BLaER1 (cell line): Measurements from ENCODE around the gene GOLT1A.

ENCODE experiments used
- H3K27ac ChIP-seq: shearing (Covaris generic); formaldehyde crosslinking; 2 replicates; pipeline ENCODE4 v1.8.1; 2022
- H3K27me3 ChIP-seq: shearing (Covaris generic); formaldehyde crosslinking; 2 replicates; pipeline ENCODE4 v1.8.1; 2022
- H3K36me3 ChIP-seq: shearing (Covaris generic); formaldehyde crosslinking; 2 replicates; pipeline ENCODE4 v1.8.1; 2022
- H3K4me1 ChIP-seq: shearing (Covaris generic); formaldehyde crosslinking; 2 replicates; pipeline ENCODE4 v1.8.1; 2022
- H3K4me2 ChIP-seq: shearing (Covaris generic); formaldehyde crosslinking; 2 replicates; pipeline ENCODE4 v1.8.1; 2022
- H3K4me3 ChIP-seq: shearing (Covaris generic); formaldehyde crosslinking; 2 replicates; pipeline ENCODE4 v1.8.1; 2022
- H3K9ac ChIP-seq: shearing (Covaris generic); formaldehyde crosslinking; 2 replicates; pipeline ENCODE4 v1.8.1; 2022
- H3K9me3 ChIP-seq: shearing (Covaris generic); formaldehyde crosslinking; 2 replicates; pipeline ENCODE4 v1.8.1; 2022
- H4K20me1 ChIP-seq: shearing (Covaris generic); formaldehyde crosslinking; 2 replicates; pipeline ENCODE4 v1.8.1; 2022
- Cebpa-rat ChIP-seq: shearing (Covaris generic); IDR thresholded peaks from 2 replicates; pipeline ENCODE4 v1.8.1; 2022

Gene GOLT1A

DNA sequence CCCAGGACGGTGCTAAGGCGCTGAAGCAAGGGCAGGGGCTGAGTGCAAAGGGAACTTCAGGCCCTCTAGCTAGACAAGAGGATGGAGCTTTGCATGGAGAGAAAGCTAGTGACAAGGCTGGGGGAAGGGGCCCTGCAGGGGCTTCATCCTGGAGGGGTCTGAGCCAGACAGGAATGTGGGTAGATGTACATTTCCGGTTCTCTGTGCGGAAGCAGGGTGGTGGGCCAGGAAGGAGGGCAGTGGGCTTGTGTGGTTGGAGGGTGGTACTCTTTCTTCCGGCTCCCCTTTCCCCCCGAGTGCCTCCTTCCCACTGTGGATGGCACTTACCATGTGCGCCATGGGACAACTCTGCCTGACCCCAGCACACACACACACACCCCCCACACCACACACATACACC is 19.0 kb downstream of the GOLT1A start:
- TF ChIP-seq Cebpa-rat, result no peak
- H3K4me1 ChIP-seq, result peaks cover 99% of the 10 kb centered on the region
- no peak overlapping the region for H3K4me3 ChIP-seq
- H3K4me2 ChIP-seq, result peak overlapping the region; percentile 84
- peak overlapping the region; percentile 59 for H3K27ac ChIP-seq
- H3K9ac ChIP-seq, result peak overlapping the region; percentile 35; the same call in 1 of the 2 replicates
- no peaks in the 10 kb centered on the region for H4K20me1 ChIP-seq
- no peaks in the 10 kb centered on the region for H3K27me3 ChIP-seq
- H3K9me3 ChIP-seq, result no peaks in the 10 kb centered on the region
- no peaks in the 10 kb centered on the region for H3K36me3 ChIP-seq

DNA sequence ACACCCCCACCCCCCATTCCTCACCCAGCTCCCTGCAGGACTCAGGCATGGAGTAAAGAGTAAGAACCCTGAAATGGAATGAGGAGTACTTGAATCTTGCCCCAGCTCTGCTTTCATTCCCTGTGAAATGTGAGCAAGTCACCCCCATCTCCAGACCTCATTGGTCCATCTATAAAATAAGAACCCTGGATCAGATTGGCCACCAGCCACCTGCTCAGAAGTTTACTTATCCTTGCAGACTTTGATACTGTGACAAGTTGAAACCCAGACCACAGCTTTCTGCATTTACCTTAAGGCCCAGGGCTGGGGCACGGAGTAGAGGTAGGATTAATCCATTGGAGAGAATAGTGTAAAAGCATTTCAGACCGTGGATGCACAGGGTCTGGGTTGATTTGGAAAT is 19.7 kb downstream of the GOLT1A start:
- peaks cover 99% of the 10 kb centered on the region for H3K4me1 ChIP-seq
- peak overlapping the region; percentile 84 for H3K4me2 ChIP-seq
- H3K27ac ChIP-seq, result peak overlapping the region; percentile 59
- H4K20me1 ChIP-seq, result no peaks in the 10 kb centered on the region
- no peak overlapping the region for H3K9ac ChIP-seq
- no peaks in the 10 kb centered on the region for H3K27me3 ChIP-seq
- no peak overlapping the region for H3K4me3 ChIP-seq
- no peaks in the 10 kb centered on the region for H3K9me3 ChIP-seq
- no peak for TF ChIP-seq Cebpa-rat
- no peaks in the 10 kb centered on the region for H3K36me3 ChIP-seq

- Histone ChIP-seq H3K27ac (no peak overlapping the region), H3K4me3 (no peak overlapping the region), H3K27me3 (no peaks in the 10 kb centered on the region), H4K20me1 (no peaks in the 10 kb centered on the region), H3K9ac (no peak overlapping the region), H3K9me3 (no peaks in the 10 kb centered on the region), H3K36me3 (no peaks in the 10 kb centered on the region), H3K4me2 (peak overlapping the region; percentile 84), H3K4me1 (peaks cover 99% of the 10 kb centered on the region)
- TF ChIP-seq Cebpa-rat, result no peak
Measured at GRCh38 chr1:204192589-204193352, 21.0 kb downstream of the GOLT1A start.

GRCh38 chr1:204192046-204192445 is 21.7 kb downstream of the GOLT1A start:
- Histone ChIP-seq H3K4me2 (peak overlapping the region; percentile 84), H3K4me3 (no peak overlapping the region), H3K9me3 (no peaks in the 10 kb centered on the region), H3K27ac (no peak overlapping the region), H3K9ac (no peak overlapping the region), H4K20me1 (no peaks in the 10 kb centered on the region), H3K36me3 (no peaks in the 10 kb centered on the region), H3K27me3 (no peaks in the 10 kb centered on the region), H3K4me1 (peaks cover 93% of the 10 kb centered on the region)
- TF ChIP-seq Cebpa-rat, result no peak

DNA sequence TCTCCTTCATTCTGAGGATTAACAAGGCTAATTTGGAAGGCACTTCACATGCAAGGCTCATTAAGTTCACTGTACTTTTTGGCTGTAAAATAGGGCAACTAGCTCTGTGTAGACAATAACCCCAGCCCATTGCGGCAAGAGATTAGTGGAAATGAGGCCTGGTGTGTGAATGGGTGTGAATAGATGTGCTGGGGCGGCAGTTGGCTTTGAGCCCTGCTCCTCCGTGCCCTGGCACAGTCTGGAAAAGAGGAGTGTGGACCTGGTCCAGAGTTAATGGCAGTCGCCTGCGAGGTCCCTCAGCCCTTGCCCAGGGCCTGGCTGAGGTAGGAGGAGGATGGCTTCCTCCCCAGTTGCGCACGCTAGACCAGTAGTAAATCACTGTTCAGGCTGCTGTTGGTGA is 22.3 kb downstream of the GOLT1A start:
- Histone ChIP-seq H3K4me2 (peak overlapping the region; percentile 84), H3K4me1 (peaks cover 87% of the 10 kb centered on the region), H3K9ac (no peak overlapping the region), H3K36me3 (no peaks in the 10 kb centered on the region), H3K9me3 (no peaks in the 10 kb centered on the region), H3K27me3 (no peaks in the 10 kb centered on the region), H3K27ac (peak overlapping the region; percentile 31; the same call in 1 of the 2 replicates), H4K20me1 (no peaks in the 10 kb centered on the region), H3K4me3 (no peak overlapping the region)
- no peak for TF ChIP-seq Cebpa-rat

- Histone ChIP-seq H3K9ac (peak overlapping the region; percentile 56; the same call in 1 of the 2 replicates), H4K20me1 (no peaks in the 10 kb centered on the region), H3K4me1 (peaks cover 77% of the 10 kb centered on the region), H3K36me3 (no peaks in the 10 kb centered on the region), H3K4me3 (peak overlapping the region; percentile 51; the same call in 1 of the 2 replicates), H3K4me2 (peak overlapping the region; percentile 84), H3K9me3 (no peaks in the 10 kb centered on the region), H3K27ac (peak overlapping the region; percentile 77), H3K27me3 (no peaks in the 10 kb centered on the region)
- TF ChIP-seq Cebpa-rat, result peak; percentile 98
Measured at GRCh38 chr1:204190212-204191211, 23.3 kb downstream of the GOLT1A start.

DNA sequence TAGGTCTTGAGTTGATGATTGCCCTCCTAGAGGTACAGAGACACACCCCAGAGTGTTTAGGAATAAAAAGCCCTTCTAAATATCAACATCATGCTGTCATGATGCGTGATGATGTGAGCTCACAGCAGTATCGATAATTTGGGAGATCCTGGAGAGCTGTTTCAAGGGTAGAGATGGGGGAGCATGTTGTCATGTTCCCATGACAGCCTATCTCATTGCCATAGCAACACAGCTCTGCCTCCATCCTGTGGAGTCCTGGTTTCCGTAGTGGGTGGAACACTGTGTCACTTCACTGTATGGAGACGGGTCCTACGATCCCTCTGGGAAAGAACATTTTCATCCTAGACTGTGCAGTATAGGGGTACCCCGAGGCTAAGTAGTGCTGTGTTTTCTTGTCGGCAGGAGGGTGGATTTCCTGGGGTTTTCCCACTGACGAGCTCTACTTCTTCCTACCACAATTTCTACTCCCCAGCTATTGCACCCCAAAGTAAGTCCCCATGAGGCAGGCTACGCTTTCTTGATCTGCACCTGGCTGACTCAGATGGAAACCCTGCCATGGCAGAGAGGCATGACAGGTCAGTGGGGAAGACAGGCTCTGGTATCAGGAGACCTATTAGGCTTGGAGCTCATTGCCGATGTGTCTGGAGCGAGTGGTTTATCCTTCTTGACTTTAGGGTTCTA is 24.7 kb downstream of the GOLT1A start:
- TF ChIP-seq Cebpa-rat, result no peak
- Histone ChIP-seq H4K20me1 (no peaks in the 10 kb centered on the region), H3K27ac (peak overlapping the region; percentile 51), H3K4me2 (peak overlapping the region; percentile 84), H3K36me3 (no peaks in the 10 kb centered on the region), H3K4me1 (peaks cover 63% of the 10 kb centered on the region), H3K27me3 (no peaks in the 10 kb centered on the region), H3K4me3 (0 out of 2 replicates have a peak overlapping the region, but pooled peaks have one; percentile 23), H3K9ac (peak overlapping the region; percentile 30; the same call in 1 of the 2 replicates), H3K9me3 (no peaks in the 10 kb centered on the region)

DNA sequence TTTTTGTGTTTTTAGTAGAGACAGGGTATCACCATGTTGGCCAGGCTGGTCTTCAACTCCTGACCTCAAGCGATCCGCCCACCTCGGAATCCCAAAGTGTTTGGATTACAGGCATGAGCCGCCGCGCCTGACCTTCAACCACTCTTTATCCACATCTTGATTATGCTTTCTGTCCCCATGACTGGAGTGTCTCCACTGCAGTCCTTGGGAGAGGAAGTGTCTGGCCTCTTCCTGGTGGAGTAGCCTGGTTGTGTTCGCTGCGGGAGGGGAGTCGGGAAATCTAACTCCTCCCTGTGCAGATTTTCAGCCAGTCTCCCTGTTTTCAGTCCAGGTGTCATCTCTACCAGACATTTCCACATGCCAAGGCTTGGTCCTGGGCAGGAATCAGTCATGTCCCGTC is 27.2 kb downstream of the GOLT1A start:
- no peak overlapping the region for H3K4me2 ChIP-seq
- no peaks in the 10 kb centered on the region for H3K27me3 ChIP-seq
- H3K36me3 ChIP-seq, result no peaks in the 10 kb centered on the region
- H3K9me3 ChIP-seq, result no peaks in the 10 kb centered on the region
- H3K27ac ChIP-seq, result no peak overlapping the region
- peaks cover 40% of the 10 kb centered on the region for H3K4me1 ChIP-seq
- no peak overlapping the region for H3K9ac ChIP-seq
- H3K4me3 ChIP-seq, result no peak overlapping the region
- H4K20me1 ChIP-seq, result no peaks in the 10 kb centered on the region
- no peak for TF ChIP-seq Cebpa-rat

DNA sequence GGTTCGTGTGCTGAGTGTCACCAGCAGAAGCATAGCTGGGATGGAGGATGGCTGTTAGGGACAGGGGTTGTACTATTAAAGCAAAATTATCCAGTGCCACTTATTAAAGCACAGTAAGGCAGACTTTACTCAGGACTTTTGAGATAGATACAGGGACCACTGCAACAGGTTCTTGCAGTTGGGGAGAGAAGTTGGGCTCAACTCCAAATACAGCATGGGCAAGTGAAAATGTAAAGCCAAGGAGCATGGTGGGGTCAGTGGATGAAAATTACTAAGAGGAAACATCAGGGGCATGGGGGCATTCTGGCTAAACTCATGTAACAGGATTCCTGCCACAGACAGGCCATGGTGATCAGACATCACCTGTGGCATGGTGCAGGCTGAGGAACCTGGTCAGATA is 32.7 kb downstream of the GOLT1A start:
- Histone ChIP-seq H3K9ac (no peak overlapping the region), H3K27ac (no peak overlapping the region), H3K27me3 (no peaks in the 10 kb centered on the region), H3K4me1 (peaks cover 52% of the 10 kb centered on the region), H4K20me1 (no peaks in the 10 kb centered on the region), H3K4me2 (peak overlapping the region; percentile 7; the same call in 1 of the 2 replicates), H3K4me3 (no peak overlapping the region), H3K9me3 (no peaks in the 10 kb centered on the region), H3K36me3 (no peaks in the 10 kb centered on the region)
- TF ChIP-seq Cebpa-rat, result no peak
